Activated naive CD4-positive, alpha-beta T cell treated with anti-CD3 and anti-CD28 coated beads, Interleukin-2, amount 50 U/mL, for 24 hours (primary cell): Measurements from ENCODE around the gene FOXP3.

ENCODE experiments used
- H3K27ac Mint-ChIP-seq: one replicate; pipeline ENCODE4 v1.8.0; 2021; ENCODE audit warnings: mild to moderate bottlenecking, mixed read lengths
- H3K27me3 Mint-ChIP-seq: one replicate; pipeline ENCODE4 v1.8.0; 2021; ENCODE audit warnings: mixed read lengths
- H3K36me3 Mint-ChIP-seq: one replicate; pipeline ENCODE4 v1.8.0; 2021; ENCODE audit warnings: mixed read lengths
- H3K4me1 Mint-ChIP-seq: one replicate; pipeline ENCODE4 v1.8.0; 2021; ENCODE audit warnings: mixed read lengths
- H3K4me3 Mint-ChIP-seq: one replicate; pipeline ENCODE4 v1.8.0; 2021; ENCODE audit warnings: mild to moderate bottlenecking, mixed read lengths
- H3K9me3 Mint-ChIP-seq: one replicate; pipeline ENCODE4 v1.8.0; 2021; ENCODE audit warnings: mixed read lengths

The FOXP3 gene

GRCh38 chrX:49220100-49220499 lies 44.4 kb downstream of the FOXP3 start:
- Mint-ChIP-seq H3K27ac (no peak overlapping the region), H3K27me3 (no peaks in the 10 kb centered on the region), H3K4me3 (no peak overlapping the region), H3K9me3 (no peaks in the 10 kb centered on the region), H3K4me1 (no peaks in the 10 kb centered on the region), H3K36me3 (no peaks in the 10 kb centered on the region)

GRCh38 chrX:49214996-49215526 lies 49.4 kb downstream of the FOXP3 start:
- Mint-ChIP-seq H3K4me1 (no peaks in the 10 kb centered on the region), H3K4me3 (no peak overlapping the region), H3K9me3 (no peaks in the 10 kb centered on the region), H3K27me3 (no peaks in the 10 kb centered on the region), H3K27ac (no peak overlapping the region), H3K36me3 (peaks cover 1% of the 10 kb centered on the region)

GRCh38 chrX:49214416-49214815 lies 50.1 kb downstream of the FOXP3 start:
- Mint-ChIP-seq H3K27me3 (no peaks in the 10 kb centered on the region), H3K4me3 (no peak overlapping the region), H3K4me1 (no peaks in the 10 kb centered on the region), H3K36me3 (peaks cover 1% of the 10 kb centered on the region), H3K27ac (no peak overlapping the region), H3K9me3 (no peaks in the 10 kb centered on the region)

GRCh38 chrX:49212861-49213260 lies 51.6 kb downstream of the FOXP3 start:
- Mint-ChIP-seq H3K27me3 (no peaks in the 10 kb centered on the region), H3K36me3 (peaks cover 1% of the 10 kb centered on the region), H3K4me3 (no peak overlapping the region)

GRCh38 chrX:49212209-49212608 lies 52.3 kb downstream of the FOXP3 start:
- H3K9me3 Mint-ChIP-seq, result no peaks in the 10 kb centered on the region
- H3K4me3 Mint-ChIP-seq, result no peak overlapping the region
- H3K27me3 Mint-ChIP-seq, result no peaks in the 10 kb centered on the region
- no peaks in the 10 kb centered on the region for H3K4me1 Mint-ChIP-seq
- H3K27ac Mint-ChIP-seq, result no peak overlapping the region
- H3K36me3 Mint-ChIP-seq, result peaks cover 1% of the 10 kb centered on the region

More at GRCh38 chrX:49212861-49213260, 51.6 kb downstream of the FOXP3 start:
- Mint-ChIP-seq H3K27ac (no peak overlapping the region), H3K9me3 (no peaks in the 10 kb centered on the region), H3K4me1 (no peaks in the 10 kb centered on the region)

GRCh38 chrX:49211074-49211473 lies 53.4 kb downstream of the FOXP3 start:
- Mint-ChIP-seq H3K4me1 (no peaks in the 10 kb centered on the region), H3K27ac (no peak overlapping the region), H3K36me3 (peaks cover 1% of the 10 kb centered on the region), H3K9me3 (no peaks in the 10 kb centered on the region), H3K27me3 (no peaks in the 10 kb centered on the region), H3K4me3 (no peak overlapping the region)

GRCh38 chrX:49210406-49210805 lies 54.1 kb downstream of the FOXP3 start:
- H3K4me3 Mint-ChIP-seq, result no peak overlapping the region
- no peaks in the 10 kb centered on the region for H3K27me3 Mint-ChIP-seq
- H3K36me3 Mint-ChIP-seq, result peaks cover 1% of the 10 kb centered on the region
- H3K4me1 Mint-ChIP-seq, result no peaks in the 10 kb centered on the region
- H3K9me3 Mint-ChIP-seq, result no peaks in the 10 kb centered on the region
- H3K27ac Mint-ChIP-seq, result no peak overlapping the region

GRCh38 chrX:49209434-49210251 lies 54.9 kb downstream of the FOXP3 start:
- Mint-ChIP-seq H3K9me3 (no peaks in the 10 kb centered on the region), H3K4me3 (peak overlapping the region; percentile 30), H3K36me3 (peaks cover 1% of the 10 kb centered on the region), H3K27ac (no peak overlapping the region), H3K4me1 (no peaks in the 10 kb centered on the region), H3K27me3 (no peaks in the 10 kb centered on the region)

- H3K27me3 Mint-ChIP-seq, result no peaks in the 10 kb centered on the region
- peaks cover 1% of the 10 kb centered on the region for H3K36me3 Mint-ChIP-seq
- H3K9me3 Mint-ChIP-seq, result no peaks in the 10 kb centered on the region
- no peaks in the 10 kb centered on the region for H3K4me1 Mint-ChIP-seq
- no peak overlapping the region for H3K27ac Mint-ChIP-seq
- H3K4me3 Mint-ChIP-seq, result no peak overlapping the region
Observed at GRCh38 chrX:49208399-49208798, 56.1 kb downstream of the FOXP3 start.

GRCh38 chrX:49206543-49206942 lies 58.0 kb downstream of the FOXP3 start:
- Mint-ChIP-seq H3K9me3 (no peaks in the 10 kb centered on the region), H3K27me3 (no peaks in the 10 kb centered on the region), H3K4me3 (no peak overlapping the region), H3K36me3 (no peaks in the 10 kb centered on the region), H3K27ac (no peak overlapping the region), H3K4me1 (no peaks in the 10 kb centered on the region)

GRCh38 chrX:49205443-49205842 lies 59.1 kb downstream of the FOXP3 start:
- Mint-ChIP-seq H3K36me3 (no peaks in the 10 kb centered on the region), H3K9me3 (no peaks in the 10 kb centered on the region), H3K27ac (no peak overlapping the region), H3K4me1 (peaks cover 4% of the 10 kb centered on the region), H3K4me3 (no peak overlapping the region), H3K27me3 (no peaks in the 10 kb centered on the region)

GRCh38 chrX:49204709-49205108 lies 59.8 kb downstream of the FOXP3 start:
- Mint-ChIP-seq H3K9me3 (no peaks in the 10 kb centered on the region), H3K27ac (no peak overlapping the region), H3K27me3 (no peaks in the 10 kb centered on the region), H3K4me1 (peaks cover 5% of the 10 kb centered on the region), H3K36me3 (no peaks in the 10 kb centered on the region), H3K4me3 (no peak overlapping the region)

GRCh38 chrX:49204017-49204416 lies 60.5 kb downstream of the FOXP3 start:
- Mint-ChIP-seq H3K9me3 (no peaks in the 10 kb centered on the region), H3K27ac (no peak overlapping the region), H3K36me3 (no peaks in the 10 kb centered on the region), H3K27me3 (no peaks in the 10 kb centered on the region), H3K4me1 (peaks cover 8% of the 10 kb centered on the region), H3K4me3 (no peak overlapping the region)

GRCh38 chrX:49203536-49203935 lies 61.0 kb downstream of the FOXP3 start:
- H3K27me3 Mint-ChIP-seq, result no peaks in the 10 kb centered on the region
- no peak overlapping the region for H3K27ac Mint-ChIP-seq
- peaks cover 11% of the 10 kb centered on the region for H3K4me1 Mint-ChIP-seq
- H3K4me3 Mint-ChIP-seq, result no peak overlapping the region
- no peaks in the 10 kb centered on the region for H3K36me3 Mint-ChIP-seq
- no peaks in the 10 kb centered on the region for H3K9me3 Mint-ChIP-seq

- H3K4me1 Mint-ChIP-seq, result peaks cover 18% of the 10 kb centered on the region
- no peaks in the 10 kb centered on the region for H3K36me3 Mint-ChIP-seq
- H3K27ac Mint-ChIP-seq, result no peak overlapping the region
- H3K4me3 Mint-ChIP-seq, result peak overlapping the region; percentile 23
- H3K27me3 Mint-ChIP-seq, result no peaks in the 10 kb centered on the region
- H3K9me3 Mint-ChIP-seq, result no peaks in the 10 kb centered on the region
Observed at GRCh38 chrX:49202022-49202421, 62.5 kb downstream of the FOXP3 start.
